Superior temporal gyrus (tissue), 1 donor: ENCODE results near the gene CACNA1C.

ENCODE experiments used
- DNase-seq: peaks from one replicate; pipeline ENCODE4 v3.0.0-alpha.2; 2016; ENCODE audit errors: extremely low spot score

Gene CACNA1C

GRCh38 chr12:2343681-2344080 is 290.9 kb downstream of the CACNA1C start:
- no peak for DNase-seq

GRCh38 chr12:2344476-2344875 is 291.7 kb downstream of the CACNA1C start:
- no peak for DNase-seq

GRCh38 chr12:2344885-2345284 is 292.1 kb downstream of the CACNA1C start:
- no peak for DNase-seq

- DNase-seq, result no peak
Measured at GRCh38 chr12:2345902-2346301, 293.1 kb downstream of the CACNA1C start.

- no peak for DNase-seq
Measured at GRCh38 chr12:2346416-2346815, 293.6 kb downstream of the CACNA1C start.

GRCh38 chr12:2347137-2347843 is 294.5 kb downstream of the CACNA1C start:
- no peak for DNase-seq

- DNase-seq, result no peak
Measured at GRCh38 chr12:2347844-2348481, 295.2 kb downstream of the CACNA1C start.

- no peak for DNase-seq
Measured at GRCh38 chr12:2348482-2348852, 295.7 kb downstream of the CACNA1C start.

- no peak for DNase-seq
Measured at GRCh38 chr12:2351161-2351560, 298.4 kb downstream of the CACNA1C start.

GRCh38 chr12:2352203-2352602 is 299.4 kb downstream of the CACNA1C start:
- no peak for DNase-seq

- no peak for DNase-seq
Measured at GRCh38 chr12:2353281-2353680, 300.5 kb downstream of the CACNA1C start.

GRCh38 chr12:2353691-2354090 is 300.9 kb downstream of the CACNA1C start:
- DNase-seq, result no peak

- peak; percentile 47 for DNase-seq
Measured at GRCh38 chr12:2354151-2354991, 301.6 kb downstream of the CACNA1C start.

- DNase-seq, result no peak
Measured at GRCh38 chr12:2355198-2355597, 302.4 kb downstream of the CACNA1C start.

GRCh38 chr12:2355604-2356003 is 302.8 kb downstream of the CACNA1C start:
- no peak for DNase-seq

GRCh38 chr12:2356601-2357125 is 303.9 kb downstream of the CACNA1C start:
- no peak for DNase-seq

GRCh38 chr12:2358986-2359658 is 306.3 kb downstream of the CACNA1C start:
- peak; percentile 50 for DNase-seq

GRCh38 chr12:2359725-2360629 is 307.2 kb downstream of the CACNA1C start:
- DNase-seq, result no peak

- no peak for DNase-seq
Measured at GRCh38 chr12:2360630-2361170, 307.9 kb downstream of the CACNA1C start.

- DNase-seq, result no peak
Measured at GRCh38 chr12:2363836-2364609, 311.2 kb downstream of the CACNA1C start.
